B cell (primary cell): Measurements from ENCODE around the gene GABRA6. TPM values are rescaled to one million over a fixed set of nuclear protein-coding genes. Genes with fewer than 3 reads are reported as not detected.

Experiments used
- ATAC-seq: fragments of 200-7000 bp; cut with Tn5 transposase; one replicate; pipeline ENCODE4 v1.10.0; 2021; ENCODE audit warnings: low read depth, mild to moderate bottlenecking, moderate number of reproducible peaks, moderate library complexity
- CTCF ChIA-PET: fragments of 350-600 bp; sonication (Branson Sonifier 250); formaldehyde crosslinking; loops from one replicate; lab custom pipeline; 2021; ENCODE audit warnings: antibody characterized with exemption, inconsistent platforms; lab: Charles Lee
- POLR2A ChIA-PET: fragments of 350-600 bp; sonication (Branson Sonifier 250); formaldehyde crosslinking; loops from one replicate; lab custom pipeline; 2021; ENCODE audit warnings: antibody characterized with exemption; lab: Charles Lee
- DNase-seq: peaks from one replicate; pipeline ENCODE4 v3.0.0; 2013
- H2AFZ ChIP-seq: 2 replicates; pipeline ENCODE4 v1.6.1; 2012; ENCODE audit warnings: mild to moderate bottlenecking, low read depth, low read length; ENCODE audit not compliant: insufficient read depth, poor library complexity, severe bottlenecking
- H3K27ac ChIP-seq, 2 donors: 1 replicate in 1 of 2; 2 replicates in 1 of 2; pipeline ENCODE4 v1.5.1; 2012 to 2013; ENCODE audit warnings: low read length in 2 of 2, mild to moderate bottlenecking in 2 of 2, moderate library complexity in 1 of 2
- H3K27me3 ChIP-seq, 4 experiments: fragments of 200-600 bp in 1 of 4; sonication (generic) in 1 of 4; replicated peaks in 1 of 4; 1 replicate in 2 of 4; 2 replicates in 2 of 4; pipeline versions ENCODE4 v1.6.1 to v1.7.0; 2013 to 2016; ENCODE audit warnings: low read length in 3 of 4, mild to moderate bottlenecking in 2 of 4, mixed read lengths in 1 of 4, moderate library complexity in 1 of 4; ENCODE audit not compliant: insufficient read depth in 4 of 4, control insufficient read depth in 3 of 4; ENCODE audit errors: control extremely low read depth in 1 of 4
- H3K36me3 ChIP-seq, 2 experiments: replicated peaks in 1 of 2; 1 replicate in 1 of 2; 2 replicates in 1 of 2; pipeline versions ENCODE4 v1.6.1 to v1.7.1; 2013; ENCODE audit warnings: low read length in 1 of 2; ENCODE audit not compliant: insufficient read depth in 2 of 2, control insufficient read depth in 1 of 2; ENCODE audit errors: control extremely low read depth in 1 of 2, extremely low read depth in 1 of 2
- H3K4me1 ChIP-seq, 2 donors: fragments of 200-600 bp in 1 of 2; sonication (generic) in 1 of 2; 1 replicate in 1 of 2; 2 replicates in 1 of 2; pipeline versions ENCODE4 v1.5.1 to v1.6.1; 2013 to 2017; ENCODE audit warnings: low read length in 2 of 2; ENCODE audit not compliant: control insufficient read depth in 2 of 2, insufficient read depth in 2 of 2
- H3K4me2 ChIP-seq: replicated peaks from 2 replicates; pipeline ENCODE3; 2012; ENCODE audit warnings: mild to moderate bottlenecking, low read depth, low read length; ENCODE audit not compliant: poor library complexity, severe bottlenecking
- H3K4me3 ChIP-seq, 5 experiments: fragments of 200-600 bp in 1 of 5; sonication (generic) in 1 of 5; 1 replicate in 3 of 5; 2 replicates in 2 of 5; pipeline versions ENCODE4 v1.5.1 to v1.7.0; 2011 to 2016; ENCODE audit warnings: low read length in 4 of 5, mild to moderate bottlenecking in 4 of 5, low read depth in 2 of 5, control low read depth in 1 of 5, moderate library complexity in 1 of 5; ENCODE audit not compliant: insufficient read depth in 1 of 5; ENCODE audit errors: control extremely low read depth in 1 of 5, extremely low read depth in 1 of 5
- H3K79me2 ChIP-seq: fragments of 200-600 bp; sonication (generic); one replicate; pipeline ENCODE4 v1.6.0; 2016; ENCODE audit warnings: low read length; ENCODE audit not compliant: control insufficient read depth, insufficient read depth
- H3K9ac ChIP-seq: fragments of 200-600 bp; sonication (generic); 2 replicates; pipeline ENCODE4 v1.6.1; 2017; ENCODE audit warnings: mild to moderate bottlenecking, low read length, moderate library complexity
- H3K9me3 ChIP-seq, 3 donors: one replicate each; pipeline versions ENCODE4 v1.6.1 to v1.7.1; 2013; ENCODE audit warnings: low read length in 2 of 3; ENCODE audit not compliant: control insufficient read depth in 2 of 3, insufficient read depth in 1 of 3; ENCODE audit errors: control extremely low read depth in 1 of 3
- H4K20me1 ChIP-seq: 2 replicates; pipeline ENCODE4 v1.6.0; 2012; ENCODE audit warnings: mild to moderate bottlenecking, low read length; ENCODE audit not compliant: insufficient read depth, control insufficient read depth, poor library complexity, severe bottlenecking
- H3K27ac Mint-ChIP-seq: one replicate; pipeline ENCODE4 v1.8.0; 2021; ENCODE audit warnings: mixed read lengths
- H3K27me3 Mint-ChIP-seq: one replicate; pipeline ENCODE4 v1.8.0; 2021; ENCODE audit warnings: mixed read lengths
- H3K4me1 Mint-ChIP-seq: one replicate; pipeline ENCODE4 v1.8.0; 2021; ENCODE audit warnings: mixed read lengths
- H3K4me3 Mint-ChIP-seq: one replicate; pipeline ENCODE4 v1.8.0; 2021; ENCODE audit warnings: mixed read lengths
- H3K9me3 Mint-ChIP-seq: one replicate; pipeline ENCODE4 v1.8.0; 2022; ENCODE audit warnings: mixed read lengths; ENCODE audit not compliant: insufficient read depth
- CTCF ChIP-seq: fragments of 200-600 bp; IDR thresholded peaks from one replicate; pipeline ENCODE4 v1.8.0; 2022; ENCODE audit warnings: antibody characterized with exemption, mild to moderate bottlenecking
- EZH2 ChIP-seq: IDR thresholded peaks from 2 replicates; pipeline ENCODE4 v1.6.1; 2012; ENCODE audit warnings: borderline replicate concordance, low read depth, mild to moderate bottlenecking, moderate library complexity, low read length; ENCODE audit not compliant: insufficient read depth, poor library complexity, severe bottlenecking
- WGBS: methylation state at CpG from one replicate; pipeline ENCODE4 v1.1.5; 2013; ENCODE audit warnings: missing lambda C conversion rate; ENCODE audit not compliant: insufficient coverage; 5-methylcytosine and 5-hydroxymethylcytosine counted together
- intact Hi-C: fragments of 100-400 bp; cut with micrococcal nuclease; formaldehyde crosslinking; loops from one replicate; pipeline ENCODE4 v1.10.0; 2022
- polyA minus RNA-seq: library from RNA; depleted of rRNA, polyadenylated mRNA; stranded (reverse); fragments of >200 nt; gene quantifications from 2 replicates; pipeline ENCODE4 v1.2.3, GENCODE V29; 2012
- polyA plus RNA-seq: library from polyadenylated mRNA; depleted of rRNA; stranded (reverse); fragments of >200 nt; gene quantifications from 2 replicates; pipeline ENCODE4 v1.2.3, GENCODE V29; 2012
- total RNA-seq, 2 donors: library from RNA; stranded (reverse); fragments of 120-200 nt in 1 of 2; gene quantifications; 1 replicate in 1 of 2; 2 replicates in 1 of 2; pipeline versions ENCODE4 v1.2.3 to v1.2.4, GENCODE V29; 2013 to 2022

The GABRA6 gene
- total RNA-seq (not detected in 2 replicates), polyA plus RNA-seq (not detected in 2 replicates), polyA minus RNA-seq (not detected in 2 replicates)
- not detected for total RNA-seq (2013)

- Mint-ChIP-seq H3K27me3 (no peaks in the 10 kb centered on the region), H3K4me1 (no peaks in the 10 kb centered on the region), H3K9me3 (no peaks in the 10 kb centered on the region), H3K4me3 (no peak within 1 kb of the TSS), H3K27ac (no peak within 1 kb of the TSS)
- Histone ChIP-seq H4K20me1 (no peaks in the 10 kb centered on the region), H3K27me3 (no peaks in the 10 kb centered on the region), H3K9ac (no peak within 1 kb of the TSS), H2AFZ (no peak within 1 kb of the TSS), H3K36me3 (no peaks in the 10 kb centered on the region), H3K4me1 (no peaks in the 10 kb centered on the region), H3K27ac (no peak within 1 kb of the TSS), H3K4me3 (no peak within 1 kb of the TSS), H3K9me3 (no peaks in the 10 kb centered on the region), H3K79me2 (no peaks in the 10 kb centered on the region), H3K4me2 (no peak within 1 kb of the TSS)
- intact Hi-C loops = no loop called here
- ATAC-seq = no peak
- TF ChIP-seq CTCF = no peak
- no peak for TF ChIP-seq EZH2
- no peak for DNase-seq
- 85% methylated on average over 3 of the region's 4 CpGs for whole genome bisulfite sequencing
- ChIA-PET CTCF (no interaction called here), POLR2A (no interaction called here)
Observed at GRCh38 chr5:161685461-161685860, at the start of gene GABRA6. Gene GABRA6, plus strand, starts transcription at chr5:161685721. Its CDS starts 269 bp downstream, at chr5:161685990.

- H3K27me3 Mint-ChIP-seq = no peaks in the 10 kb centered on the region
- H3K4me1 ChIP-seq = no peaks in the 10 kb centered on the region
- no peak overlapping the region for H3K4me3 ChIP-seq
- H3K4me2 ChIP-seq = no peak overlapping the region
- ChIA-PET POLR2A (interaction anchor here (0.7 kb wide), 1 partner anchor 94 kb away, joined by 4 read pairs; no protein-coding TSS in a partner anchor), CTCF (no interaction called here)
- no peak overlapping the region for H3K27ac ChIP-seq
- no peak overlapping the region for H2AFZ ChIP-seq
- no peaks in the 10 kb centered on the region for H3K79me2 ChIP-seq
- no peak overlapping the region for H3K27ac Mint-ChIP-seq
- H3K4me1 Mint-ChIP-seq = no peaks in the 10 kb centered on the region
- H3K9me3 ChIP-seq = no peaks in the 10 kb centered on the region
- H3K9me3 Mint-ChIP-seq = no peaks in the 10 kb centered on the region
- TF ChIP-seq EZH2 (no peak), CTCF (no peak)
- no peak overlapping the region for H3K4me3 Mint-ChIP-seq
- H3K9ac ChIP-seq = no peak overlapping the region
- DNase-seq = no peak
- intact Hi-C loops = no loop called here
- no peak for ATAC-seq
- no peaks in the 10 kb centered on the region for H3K36me3 ChIP-seq
- no peaks in the 10 kb centered on the region for H4K20me1 ChIP-seq
- H3K27me3 ChIP-seq = no peaks in the 10 kb centered on the region
- WGBS = 89% methylated on average over 1 of the region's 1 CpG
Observed at GRCh38 chr5:161637591-161637990, 47.9 kb upstream of the GABRA6 start.
